GM19193 (cell line): ENCODE results near the gene RASSF3.

Experiments used
- POLR2A ChIP-seq: IDR thresholded peaks from 4 replicates; pipeline ENCODE4 v1.6.1; 2011; ENCODE audit not compliant: insufficient read depth, insufficient read length; ENCODE audit errors: extremely low read depth

Gene RASSF3

GRCh38 chr12:64739778-64740177, 129.5 kb downstream of the RASSF3 start:
- no peak for TF ChIP-seq POLR2A

GRCh38 chr12:64740646-64741045, 130.4 kb downstream of the RASSF3 start:
- TF ChIP-seq POLR2A: no peak

- no peak for TF ChIP-seq POLR2A
Measured at GRCh38 chr12:64742416-64742815, 132.1 kb downstream of the RASSF3 start.

GRCh38 chr12:64743206-64743605, 132.9 kb downstream of the RASSF3 start:
- TF ChIP-seq POLR2A: no peak

GRCh38 chr12:64744422-64745258, 134.3 kb downstream of the RASSF3 start:
- TF ChIP-seq POLR2A: no peak

GRCh38 chr12:64745259-64745807, 135.0 kb downstream of the RASSF3 start:
- TF ChIP-seq POLR2A: no peak

- no peak for TF ChIP-seq POLR2A
Measured at GRCh38 chr12:64745980-64746379, 135.7 kb downstream of the RASSF3 start.

GRCh38 chr12:64746663-64747062, 136.4 kb downstream of the RASSF3 start:
- TF ChIP-seq POLR2A: no peak
